H9 (cell line): Measurements from ENCODE around the gene ASB15. TPM values are rescaled to one million over a fixed set of nuclear protein-coding genes. Genes with fewer than 3 reads are reported as not detected.

Experiments
- DNase-seq: peaks from one replicate; pipeline ENCODE4 v3.0.0-alpha.2; 2017
- H2AFZ ChIP-seq: one replicate; pipeline ENCODE4 v1.6.1; 2013; ENCODE audit warnings: mild to moderate bottlenecking, low read length, control low read depth, moderate library complexity
- H2AK5ac ChIP-seq: 2 replicates; pipeline ENCODE4 v1.6.1; 2013; ENCODE audit warnings: low read length, control low read depth, mixed read lengths; ENCODE audit not compliant: insufficient read length
- H2BK120ac ChIP-seq: one replicate; pipeline ENCODE4 v1.6.1; 2013; ENCODE audit warnings: low read depth, mild to moderate bottlenecking, low read length, control low read depth, inconsistent platforms; ENCODE audit not compliant: poor library complexity, severe bottlenecking
- H2BK12ac ChIP-seq: 2 replicates; pipeline ENCODE4 v1.6.1; 2013; ENCODE audit warnings: low read length, control low read depth, mixed read lengths, low read depth; ENCODE audit not compliant: insufficient read length
- H2BK15ac ChIP-seq: 2 replicates; pipeline ENCODE4 v1.6.1; 2013; ENCODE audit warnings: low read depth, low read length, control low read depth
- H2BK20ac ChIP-seq: one replicate; pipeline ENCODE4 v1.6.1; 2013; ENCODE audit warnings: low read depth, mild to moderate bottlenecking, low read length, control low read depth, inconsistent platforms; ENCODE audit not compliant: poor library complexity, severe bottlenecking
- H2BK5ac ChIP-seq: 2 replicates; pipeline ENCODE4 v1.6.1; 2013; ENCODE audit warnings: low read length, control low read depth, mixed read lengths; ENCODE audit not compliant: insufficient read length
- H3K14ac ChIP-seq: 2 replicates; pipeline ENCODE4 v1.6.1; 2013; ENCODE audit warnings: low read length, control low read depth; ENCODE audit not compliant: insufficient read depth
- H3K18ac ChIP-seq: 2 replicates; pipeline ENCODE4 v1.6.1; 2013; ENCODE audit warnings: low read depth, mild to moderate bottlenecking, mixed read lengths, low read length, control low read depth; ENCODE audit not compliant: insufficient read length
- H3K23ac ChIP-seq: 2 replicates; pipeline ENCODE4 v1.6.1; 2013; ENCODE audit warnings: low read length, control low read depth, mixed read lengths, low read depth; ENCODE audit not compliant: insufficient read length
- H3K23me2 ChIP-seq: 2 replicates; pipeline ENCODE4 v1.6.1; 2013; ENCODE audit warnings: low read depth, mild to moderate bottlenecking, mixed read lengths, low read length, control low read depth; ENCODE audit not compliant: insufficient read length, poor library complexity, severe bottlenecking
- H3K27ac ChIP-seq: 2 replicates; pipeline ENCODE4 v1.5.1; 2013; ENCODE audit warnings: low read length, control low read depth, mixed read lengths, low read depth; ENCODE audit not compliant: insufficient read length
- H3K27me3 ChIP-seq: 2 replicates; pipeline ENCODE4 v1.6.1; 2013; ENCODE audit warnings: low read length, control low read depth, inconsistent platforms; ENCODE audit not compliant: insufficient read depth
- H3K4ac ChIP-seq: 2 replicates; pipeline ENCODE4 v1.6.1; 2013; ENCODE audit warnings: low read depth, mild to moderate bottlenecking, control low read depth, inconsistent platforms, low read length, moderate library complexity
- H3K4me1 ChIP-seq: 2 replicates; pipeline ENCODE4 v1.6.1; 2013; ENCODE audit warnings: low read length, control low read depth, inconsistent platforms; ENCODE audit not compliant: insufficient read depth
- H3K4me2 ChIP-seq: 2 replicates; pipeline ENCODE4 v1.6.1; 2013; ENCODE audit warnings: low read length, control low read depth, mixed read lengths; ENCODE audit not compliant: insufficient read length, insufficient read depth
- H3K56ac ChIP-seq: 2 replicates; pipeline ENCODE4 v1.6.1; 2013; ENCODE audit warnings: low read depth, mild to moderate bottlenecking, mixed read lengths, low read length, control low read depth; ENCODE audit not compliant: insufficient read length
- H3K79me1 ChIP-seq: 2 replicates; pipeline ENCODE4 v1.6.1; 2013; ENCODE audit warnings: low read depth, mild to moderate bottlenecking, moderate library complexity, low read length, control low read depth, inconsistent platforms; ENCODE audit not compliant: insufficient read depth, poor library complexity, severe bottlenecking
- H3K79me2 ChIP-seq: 2 replicates; pipeline ENCODE4 v1.6.1; 2013; ENCODE audit warnings: low read length, control low read depth, inconsistent platforms; ENCODE audit not compliant: insufficient read depth
- H3K9ac ChIP-seq: 2 replicates; pipeline ENCODE4 v1.6.1; 2013; ENCODE audit warnings: low read length, control low read depth, mixed read lengths; ENCODE audit not compliant: insufficient read length; ENCODE audit errors: extremely low read depth
- H3K9me3 ChIP-seq: one replicate; pipeline ENCODE4 v1.6.1; 2013; ENCODE audit warnings: low read depth, low read length, inconsistent platforms; ENCODE audit not compliant: control insufficient read depth
- H3T11ph ChIP-seq: one replicate; pipeline ENCODE4 v1.6.1; 2013; ENCODE audit warnings: mild to moderate bottlenecking, low read length, control low read depth, inconsistent platforms
- H4K20me1 ChIP-seq: one replicate; pipeline ENCODE4 v1.6.1; 2013; ENCODE audit not compliant: control insufficient read depth, insufficient read length, insufficient read depth
- H4K5ac ChIP-seq: 2 replicates; pipeline ENCODE4 v1.6.1; 2013; ENCODE audit warnings: low read depth, mild to moderate bottlenecking, mixed read lengths, low read length, control low read depth; ENCODE audit not compliant: insufficient read length
- H4K8ac ChIP-seq: replicated peaks from 2 replicates; pipeline ENCODE4 v1.6.1; 2013; ENCODE audit warnings: low read length, control low read depth, mixed read lengths, low read depth; ENCODE audit not compliant: insufficient read length
- H4K91ac ChIP-seq: 2 replicates; pipeline ENCODE4 v1.6.1; 2013; ENCODE audit warnings: low read depth, mild to moderate bottlenecking, moderate library complexity, mixed read lengths, low read length, control low read depth; ENCODE audit not compliant: insufficient read length
- H3K27ac Mint-ChIP-seq, 3 experiments: 2 replicates in 2 of 3; 3 replicates in 1 of 3; pipeline ENCODE4 v1.8.0; 2020 to 2021; ENCODE audit warnings: mixed read lengths in 3 of 3, mild to moderate bottlenecking in 1 of 3, moderate library complexity in 1 of 3
- H3K27me3 Mint-ChIP-seq: 2 replicates; pipeline ENCODE4 v1.8.0; 2021; ENCODE audit warnings: low read depth, mild to moderate bottlenecking, moderate library complexity, mixed read lengths
- H3K36me3 Mint-ChIP-seq, 3 experiments: 2 replicates in 2 of 3; 3 replicates in 1 of 3; pipeline ENCODE4 v1.8.0; 2020 to 2021; ENCODE audit warnings: low read depth in 3 of 3, mixed read lengths in 3 of 3; ENCODE audit not compliant: insufficient read depth in 1 of 3
- H3K4me1 Mint-ChIP-seq, 2 experiments: 2 replicates each; pipeline ENCODE4 v1.8.0; 2020; ENCODE audit warnings: mixed read lengths in 2 of 2
- H3K4me3 Mint-ChIP-seq, 2 experiments: 2 replicates in 1 of 2; 3 replicates in 1 of 2; pipeline ENCODE4 v1.8.0; 2020 to 2021; ENCODE audit warnings: mild to moderate bottlenecking in 2 of 2, mixed read lengths in 2 of 2, moderate library complexity in 1 of 2
- H3K9me3 Mint-ChIP-seq, 2 experiments: 2 replicates in 1 of 2; 3 replicates in 1 of 2; pipeline ENCODE4 v1.8.0; 2020; ENCODE audit warnings: mild to moderate bottlenecking in 2 of 2, mixed read lengths in 2 of 2, moderate library complexity in 1 of 2
- CTCF ChIP-seq: fragments of 200-600 bp; sonication (generic); conservative IDR thresholded peaks from 3 replicates; pipeline ENCODE4 v1.8.0; 2021; ENCODE audit warnings: antibody characterized with exemption, mild to moderate bottlenecking
- WGBS: extraction: QIAGEN DNeasy Blood & Tissue Kit; methylation state at CpG from one replicate; pipeline ENCODE4 v1.1.7; 2013; ENCODE audit warnings: missing lambda C conversion rate, low lambda C conversion rate, mixed read lengths; ENCODE audit not compliant: insufficient read length; ENCODE audit errors: extremely low coverage; 5-methylcytosine and 5-hydroxymethylcytosine counted together
- total RNA-seq: library from RNA; stranded (reverse); gene quantifications from 2 replicates; pipeline ENCODE4 v1.2.1, GENCODE V29; 2021

The ASB15 gene
- total RNA-seq, 1 experiment from 2014 or later: not detected

GRCh38 chr7:123650595-123650994, 49.0 kb downstream of the ASB15 start:
- Histone ChIP-seq H4K91ac (no peak overlapping the region), H2AK5ac (no peak overlapping the region), H3K56ac (no peak overlapping the region), H2BK120ac (no peak overlapping the region), H2AFZ (peak overlapping the region; percentile 10), H4K5ac (no peak overlapping the region), H2BK5ac (no peak overlapping the region), H3K9ac (no peak overlapping the region), H3K27me3 (no peaks in the 10 kb centered on the region), H4K20me1 (no peaks in the 10 kb centered on the region), H3K18ac (no peak overlapping the region), H2BK12ac (no peak overlapping the region), H3K79me2 (no peaks in the 10 kb centered on the region), H3K4me2 (no peak overlapping the region), H3K79me1 (no peaks in the 10 kb centered on the region), H2BK15ac (no peak overlapping the region), H2BK20ac (no peak overlapping the region), H3T11ph (no peak overlapping the region), H4K8ac (no peak overlapping the region), H3K27ac (no peak overlapping the region), H3K4ac (no peak overlapping the region), H3K23ac (no peak overlapping the region), H3K9me3 (no peaks in the 10 kb centered on the region), H3K14ac (no peak overlapping the region), H3K4me1 (0 out of 2 replicates have a peak, but pooled peaks cover 5% of the 10 kb centered on the region), H3K23me2 (no peaks in the 10 kb centered on the region)
- no CpG with 5 or more reads among the region's 2 CpGs for WGBS
- Mint-ChIP-seq H3K27me3 (no peaks in the 10 kb centered on the region), H3K36me3 (no peaks in the 10 kb centered on the region), H3K27ac (peak overlapping the region in 1 of 3 experiments; percentile 70; a peak in 1 of 7 replicates), H3K4me3 (no peak overlapping the region), H3K9me3 (no peaks in the 10 kb centered on the region), H3K4me1 (peaks cover 16 to 24% of the 10 kb centered on the region in 2 experiments)
- DNase-seq: no peak
- TF ChIP-seq CTCF: no peak
